ENCODE measurements around the gene ELMO2.

ELMO2 gene

GRCh38 chr20:46350201-46350985 is 56.0 kb downstream of the ELMO2 start:
- DNase-seq, result no peak

GRCh38 chr20:46349742-46350056 is 56.7 kb downstream of the ELMO2 start:
- no peak for DNase-seq

GRCh38 chr20:46349035-46349741 is 57.2 kb downstream of the ELMO2 start:
- DNase-seq, result peak; percentile 43

- DNase-seq, result no peak
These were observed 58.3 kb downstream of the ELMO2 start for GRCh38 chr20:46347841-46348803.

GRCh38 chr20:46346770-46347169 is 59.6 kb downstream of the ELMO2 start:
- DNase-seq, result no peak

- no peak for DNase-seq
These were observed 61.8 kb downstream of the ELMO2 start for GRCh38 chr20:46344488-46345162.

- DNase-seq, result no peak
These were observed 62.4 kb downstream of the ELMO2 start for GRCh38 chr20:46343975-46344357.

- DNase-seq, result no peak
These were observed 63.0 kb downstream of the ELMO2 start for GRCh38 chr20:46343348-46343974.

GRCh38 chr20:46342451-46343347 is 63.7 kb downstream of the ELMO2 start:
- no peak for DNase-seq

- DNase-seq, result no peak
These were observed 64.4 kb downstream of the ELMO2 start for GRCh38 chr20:46342010-46342378.

GRCh38 chr20:46341074-46342009 is 65.1 kb downstream of the ELMO2 start:
- DNase-seq, result no peak

- no peak for DNase-seq
These were observed 67.4 kb downstream of the ELMO2 start for GRCh38 chr20:46339037-46339436.

GRCh38 chr20:46336735-46337134 is 69.7 kb downstream of the ELMO2 start:
- no peak for DNase-seq

GRCh38 chr20:46334303-46334904 is 72.0 kb downstream of the ELMO2 start:
- no peak for DNase-seq

GRCh38 chr20:46333161-46333991 is 73.0 kb downstream of the ELMO2 start:
- DNase-seq, result no peak

GRCh38 chr20:46332373-46333160 is 73.8 kb downstream of the ELMO2 start:
- DNase-seq, result no peak

- no peak for DNase-seq
These were observed 74.6 kb downstream of the ELMO2 start for GRCh38 chr20:46331611-46332361.
